Measurements from ENCODE around the gene CFAP57.

Gene CFAP57

DNA sequence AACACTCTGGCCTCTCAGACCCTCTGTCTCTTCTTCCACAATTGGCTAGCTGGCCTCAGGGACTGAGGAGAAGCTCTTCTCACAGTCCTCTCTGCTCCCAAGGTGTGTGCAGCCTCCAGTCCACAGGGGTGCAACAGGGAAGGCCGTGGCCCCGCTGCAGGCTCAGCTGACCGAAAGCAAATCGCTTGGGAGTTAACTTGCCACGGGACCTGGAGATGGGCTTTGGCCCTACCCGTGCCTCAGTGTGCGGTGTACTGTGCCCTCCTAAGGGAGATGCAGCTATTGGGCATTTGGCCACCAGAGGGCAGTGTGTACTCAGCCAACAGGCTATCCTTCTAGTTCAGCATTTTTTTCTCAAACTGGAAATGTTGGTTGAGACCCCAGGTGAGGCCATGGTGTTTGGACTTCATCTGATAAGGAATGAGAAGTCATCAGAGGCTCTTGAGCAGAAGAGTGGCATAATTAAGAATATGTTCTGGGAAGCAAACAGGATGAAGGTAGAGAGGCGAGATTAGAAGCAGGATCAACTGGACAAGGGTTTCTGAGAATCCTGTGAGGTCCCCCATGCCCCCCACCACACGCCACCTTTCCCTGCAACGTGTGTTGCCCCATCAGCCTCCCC is 55.1 kb downstream of the CFAP57 start:
- peak; percentile 54 to 58 for DNase-seq (ENCODE audit: low read depth in 2 of 2)

DNA sequence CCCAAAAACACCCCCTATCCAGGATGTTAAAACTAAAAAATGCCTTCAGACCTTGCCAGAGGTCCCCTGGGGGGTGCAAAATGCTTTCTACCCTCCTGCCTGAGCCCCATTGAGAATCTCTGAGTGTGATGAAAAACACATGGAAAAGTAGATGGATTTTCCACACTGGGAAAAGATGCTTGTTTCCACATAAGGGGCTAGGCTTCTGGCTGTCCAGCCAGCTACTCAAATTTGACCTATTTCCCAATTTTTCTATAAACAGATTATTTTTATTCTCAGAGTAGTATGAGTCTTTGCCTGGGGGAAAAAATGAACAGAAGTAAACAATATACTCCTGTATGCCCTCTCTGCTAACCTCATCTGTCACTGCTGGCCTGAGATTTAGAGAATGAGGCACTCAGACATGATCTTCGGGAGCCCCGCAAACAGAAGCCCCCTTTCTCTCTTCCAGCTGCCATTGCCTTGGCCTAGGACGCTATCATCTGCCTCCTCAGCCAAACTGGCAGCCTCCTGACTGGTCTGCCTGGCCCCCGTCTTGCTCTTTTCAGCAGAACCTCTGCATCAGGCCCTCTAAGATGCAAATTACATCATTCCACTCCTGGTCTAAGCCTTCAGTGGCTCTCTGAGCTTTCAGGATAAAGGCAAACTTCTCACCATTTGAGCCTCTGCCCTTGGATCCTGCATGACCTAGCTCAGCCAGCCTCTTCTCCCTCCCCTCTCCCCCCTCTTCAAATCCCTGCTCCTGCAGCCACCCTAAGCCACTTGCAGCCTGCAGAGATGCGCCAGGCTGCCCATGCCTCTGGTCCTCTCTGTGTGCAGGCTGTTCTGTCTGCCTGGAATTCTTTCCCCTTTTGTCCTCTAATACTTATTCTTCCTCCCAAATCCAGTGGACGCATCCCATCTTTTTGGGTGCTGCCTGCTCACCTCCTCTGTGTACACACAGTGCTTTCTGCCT is 58.0 kb downstream of the CFAP57 start:
- DNase-seq (ENCODE audit: low read depth in 2 of 2), result no peak

DNA sequence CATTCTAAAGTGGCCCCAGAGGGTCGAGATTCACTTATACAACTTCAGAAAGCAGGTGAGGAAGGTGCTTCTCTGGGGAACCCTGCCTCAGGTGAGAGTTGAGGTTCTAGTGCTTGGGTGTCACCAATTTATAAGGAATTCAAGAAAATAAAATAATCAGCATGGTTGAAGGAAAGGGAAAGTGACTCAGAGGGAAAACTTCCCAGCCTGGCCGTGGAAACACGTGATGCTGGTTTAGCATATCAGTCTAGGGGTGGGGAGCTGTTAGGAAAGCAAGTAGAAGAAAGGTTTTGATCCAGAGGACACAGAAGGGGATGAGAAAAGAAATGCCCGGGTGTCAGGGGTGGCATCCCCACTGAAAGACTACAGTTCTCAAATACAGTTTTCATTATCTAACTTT is 59.9 kb downstream of the CFAP57 start:
- DNase-seq (ENCODE audit: low read depth in 2 of 2), result no peak

DNA sequence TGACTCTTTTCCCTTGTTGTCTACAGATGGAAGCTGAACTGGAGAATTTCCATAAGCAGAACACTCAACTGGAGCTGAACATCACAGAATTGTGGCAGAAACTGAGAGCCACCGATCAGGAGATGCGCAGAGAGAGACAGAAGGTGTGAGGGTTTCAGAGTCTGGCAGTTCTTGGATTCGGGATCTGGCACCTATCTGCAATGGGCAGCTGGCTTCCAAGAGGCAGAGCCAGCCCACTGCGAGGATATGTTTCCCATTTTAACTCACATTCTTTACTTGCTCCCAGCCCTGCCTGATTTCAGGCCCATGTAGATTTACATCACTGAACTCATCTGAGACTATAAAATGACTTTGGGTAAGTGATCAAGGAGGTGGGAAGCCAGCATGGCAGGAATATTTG is 60.4 kb downstream of the CFAP57 start:
- no peak for DNase-seq (ENCODE audit: low read depth in 2 of 2)

DNA sequence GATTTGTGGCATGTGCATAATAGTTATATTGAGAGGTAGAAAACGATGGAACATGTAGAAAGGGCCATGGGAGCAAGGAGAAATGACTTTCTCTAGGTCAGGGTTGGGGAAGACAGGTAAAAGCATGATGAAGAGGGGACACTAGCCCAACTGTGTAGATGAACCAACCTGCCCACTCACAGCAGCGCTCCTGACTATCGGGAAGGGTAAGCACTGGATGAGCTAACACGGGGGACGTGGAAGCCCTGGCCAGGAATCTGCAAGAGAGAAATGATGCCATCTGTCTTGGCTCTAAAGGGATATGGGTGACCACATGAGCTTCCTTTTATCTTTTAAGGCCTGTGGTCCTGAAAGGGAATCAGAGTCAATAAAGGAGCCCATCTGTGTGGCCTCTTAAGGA is 61.5 kb downstream of the CFAP57 start:
- DNase-seq (ENCODE audit: low read depth in 2 of 2), result no peak

DNA sequence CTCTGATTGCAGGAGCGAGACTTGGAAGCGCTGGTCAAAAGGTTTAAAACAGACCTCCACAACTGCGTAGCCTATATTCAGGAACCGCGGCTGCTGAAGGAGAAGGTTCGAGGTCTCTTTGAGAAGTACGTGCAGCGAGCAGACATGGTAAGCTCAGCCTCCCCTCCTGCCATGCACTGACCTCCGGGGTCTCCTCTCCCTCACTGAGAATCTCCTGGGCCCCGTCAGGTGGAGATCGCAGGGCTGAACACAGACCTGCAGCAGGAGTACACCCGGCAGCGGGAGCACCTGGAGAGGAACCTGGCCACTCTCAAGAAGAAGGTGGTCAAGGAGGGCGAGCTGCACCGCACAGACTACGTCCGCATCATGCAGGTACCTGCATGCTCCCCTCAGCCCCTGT is 62.1 kb downstream of the CFAP57 start:
- no peak for DNase-seq (ENCODE audit: low read depth in 2 of 2)

DNA sequence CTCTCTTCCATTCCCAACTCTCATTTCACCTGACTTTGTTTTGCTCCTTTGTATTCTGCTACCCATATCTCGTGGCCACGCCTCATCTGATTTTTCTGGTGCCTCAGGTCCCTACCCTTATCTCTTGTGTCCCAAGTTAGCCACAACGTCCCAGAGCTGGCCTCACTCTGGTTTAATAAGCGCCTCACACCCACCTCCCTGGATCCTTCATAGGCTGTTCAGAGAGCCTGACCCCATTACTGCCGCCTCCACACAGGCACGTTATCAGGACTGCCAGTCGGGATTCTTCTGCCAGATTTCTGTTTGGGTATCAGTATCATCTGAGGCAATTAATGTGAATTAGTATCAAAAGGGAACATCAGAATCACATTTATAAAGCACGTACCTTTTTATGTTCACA is 62.9 kb downstream of the CFAP57 start:
- no peak for DNase-seq (ENCODE audit: low read depth in 2 of 2)

DNA sequence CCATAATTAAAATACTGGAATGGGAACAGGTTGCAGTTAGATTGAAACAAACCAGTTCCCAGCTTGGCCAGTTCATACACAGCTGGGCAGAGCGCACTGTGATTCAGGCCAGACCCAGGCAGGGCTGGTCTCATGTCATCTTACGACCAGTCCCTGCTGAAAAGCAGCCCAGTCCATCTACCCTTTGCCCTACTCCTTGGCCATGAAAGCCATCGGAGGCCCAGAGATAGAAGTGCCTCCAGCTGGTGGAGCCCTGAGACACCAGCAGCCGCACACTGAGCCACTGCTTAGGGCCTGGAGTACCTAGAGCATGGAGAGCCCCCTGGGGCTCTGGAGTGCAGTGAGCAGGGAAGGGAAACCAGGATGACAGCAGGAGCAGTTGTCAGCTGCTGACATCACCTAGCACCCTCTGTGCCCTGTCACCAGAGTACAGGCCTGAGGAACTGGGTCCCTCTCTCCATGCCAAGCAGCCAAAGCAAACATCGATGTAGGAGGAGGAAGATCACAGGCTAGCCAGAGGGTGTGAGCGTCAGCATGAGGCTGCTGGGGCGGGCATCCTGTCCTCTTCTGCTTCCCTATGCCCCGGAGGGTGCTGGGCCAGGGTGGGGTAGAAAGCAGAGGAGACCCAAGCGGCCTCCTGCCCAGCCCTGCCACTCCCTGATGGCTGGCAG is 63.5 kb downstream of the CFAP57 start:
- no peak for DNase-seq (ENCODE audit: low read depth in 2 of 2)

DNA sequence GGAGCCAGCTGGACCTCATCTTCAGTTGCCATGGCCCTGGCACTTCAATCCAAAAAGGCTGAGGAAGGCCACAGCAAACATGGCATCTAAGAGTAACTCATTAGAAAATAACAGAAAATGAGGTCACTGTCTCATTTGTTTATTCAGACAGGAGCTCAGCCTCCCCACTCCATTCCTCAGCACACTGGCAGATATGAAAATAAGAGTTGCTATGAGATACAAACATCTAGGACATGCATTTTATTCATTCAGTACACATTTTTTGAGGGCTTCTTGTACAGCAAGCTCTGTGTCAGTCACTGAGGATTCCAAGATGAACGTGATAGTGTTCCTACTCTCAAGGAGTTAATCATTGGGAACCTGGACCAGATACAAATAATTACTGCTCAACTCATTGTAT is 65.0 kb downstream of the CFAP57 start:
- no peak for DNase-seq (ENCODE audit: low read depth in 2 of 2)

DNA sequence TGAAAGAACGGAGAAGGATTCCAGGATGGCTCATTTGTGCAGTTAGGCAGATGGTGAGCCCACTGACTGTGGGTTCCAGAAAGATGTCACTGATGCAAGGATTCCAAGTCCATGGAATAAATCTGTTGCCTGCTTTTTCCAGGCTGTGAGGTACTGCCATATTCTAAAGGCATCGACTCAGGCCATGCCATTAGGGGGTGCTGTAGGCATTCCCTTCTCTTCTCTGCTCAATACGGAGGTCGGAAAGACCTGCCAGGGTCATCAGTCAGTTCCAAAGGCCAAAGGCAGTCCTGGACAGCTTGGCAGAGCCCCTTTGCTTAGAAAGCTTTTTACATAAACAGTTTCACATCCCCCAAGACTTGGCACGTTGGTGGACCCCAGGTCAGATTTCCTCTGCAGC is 66.0 kb downstream of the CFAP57 start:
- DNase-seq (ENCODE audit: low read depth in 2 of 2), result peak in 1 of 2 donors; percentile 8

DNA sequence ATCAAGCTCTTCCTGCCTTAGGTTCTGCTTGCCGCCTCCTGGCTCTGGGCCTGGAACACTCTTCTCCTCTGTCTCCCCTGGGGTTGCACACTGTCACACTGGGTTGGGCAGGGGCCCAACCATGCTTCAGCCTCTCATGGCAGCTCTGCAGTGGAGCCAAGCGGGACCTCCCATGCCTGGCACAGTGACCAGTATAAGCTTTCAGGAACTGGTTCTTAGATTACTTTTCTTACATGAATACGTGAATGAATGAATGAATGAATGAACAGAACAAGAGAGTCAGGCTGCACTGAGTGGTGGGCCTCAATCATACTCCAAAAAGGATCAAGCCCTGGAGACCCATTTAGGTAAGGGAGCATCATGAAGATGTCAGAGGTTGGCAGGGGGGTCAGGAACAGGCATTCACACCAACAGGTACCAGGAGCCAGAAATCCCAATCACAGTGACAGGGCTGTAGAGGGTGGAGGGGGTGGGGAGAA is 66.9 kb downstream of the CFAP57 start:
- DNase-seq (ENCODE audit: low read depth in 2 of 2), result no peak

DNA sequence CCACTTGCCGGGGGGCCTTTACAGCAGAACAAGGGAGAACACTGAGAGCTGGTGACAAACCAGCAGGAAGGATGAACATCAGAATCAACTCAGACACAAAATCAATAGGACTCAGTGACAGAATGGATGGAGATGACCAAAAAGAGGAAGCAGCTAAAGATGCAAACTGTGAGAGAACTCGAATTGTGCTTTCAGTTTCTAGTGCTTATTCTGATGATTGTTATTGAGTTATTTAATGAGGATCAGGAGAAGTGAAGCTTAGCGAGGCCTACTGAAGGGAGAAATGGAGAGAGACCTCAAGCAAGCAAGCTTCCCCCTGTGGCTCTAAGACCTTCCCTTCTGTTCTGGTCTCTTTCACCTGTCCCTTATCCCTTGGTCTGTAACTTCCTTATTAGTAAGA is 67.4 kb downstream of the CFAP57 start:
- DNase-seq (ENCODE audit: low read depth in 2 of 2), result no peak

DNA sequence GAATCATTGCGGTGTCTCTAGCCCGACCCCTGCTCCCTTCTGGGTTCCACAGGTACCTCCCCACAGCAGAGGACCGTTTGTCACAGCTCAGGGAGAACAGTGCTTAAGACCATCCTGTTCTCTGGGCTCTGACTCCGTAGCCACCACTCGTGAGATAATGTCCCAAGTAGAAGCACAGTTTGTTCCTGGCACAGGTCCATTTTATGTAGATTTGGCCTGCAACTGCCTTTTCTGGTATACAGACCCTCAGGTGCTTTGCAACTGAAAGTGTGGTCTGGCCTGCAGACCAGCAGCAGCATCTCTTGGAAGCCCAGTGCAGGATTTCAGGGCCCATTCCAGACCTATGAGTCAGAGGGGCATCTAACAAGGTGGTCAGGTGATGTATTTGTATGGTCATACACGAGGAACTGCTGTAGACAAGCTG is 69.3 kb downstream of the CFAP57 start:
- no peak for DNase-seq (ENCODE audit: low read depth in 2 of 2)

DNA sequence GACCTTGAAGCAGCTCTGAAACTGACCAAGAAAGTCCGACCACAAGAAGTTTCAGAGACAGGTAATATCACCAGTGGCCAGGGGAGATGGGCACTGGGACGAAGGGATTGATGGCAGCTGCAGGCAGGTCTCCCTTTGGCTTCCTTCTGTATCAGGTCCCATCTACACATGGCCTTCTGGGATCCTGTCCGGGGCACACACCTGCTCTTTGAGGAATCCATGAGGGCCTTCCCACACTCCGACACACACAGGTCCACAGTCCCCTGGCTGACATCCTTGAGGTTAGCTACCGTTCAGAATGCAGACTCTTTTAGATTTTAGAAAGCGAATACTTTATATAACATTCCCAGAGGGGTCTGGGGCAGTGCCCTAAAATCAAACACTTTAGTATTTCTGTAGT is 71.2 kb downstream of the CFAP57 start:
- DNase-seq (ENCODE audit: low read depth in 2 of 2), result no peak

DNA sequence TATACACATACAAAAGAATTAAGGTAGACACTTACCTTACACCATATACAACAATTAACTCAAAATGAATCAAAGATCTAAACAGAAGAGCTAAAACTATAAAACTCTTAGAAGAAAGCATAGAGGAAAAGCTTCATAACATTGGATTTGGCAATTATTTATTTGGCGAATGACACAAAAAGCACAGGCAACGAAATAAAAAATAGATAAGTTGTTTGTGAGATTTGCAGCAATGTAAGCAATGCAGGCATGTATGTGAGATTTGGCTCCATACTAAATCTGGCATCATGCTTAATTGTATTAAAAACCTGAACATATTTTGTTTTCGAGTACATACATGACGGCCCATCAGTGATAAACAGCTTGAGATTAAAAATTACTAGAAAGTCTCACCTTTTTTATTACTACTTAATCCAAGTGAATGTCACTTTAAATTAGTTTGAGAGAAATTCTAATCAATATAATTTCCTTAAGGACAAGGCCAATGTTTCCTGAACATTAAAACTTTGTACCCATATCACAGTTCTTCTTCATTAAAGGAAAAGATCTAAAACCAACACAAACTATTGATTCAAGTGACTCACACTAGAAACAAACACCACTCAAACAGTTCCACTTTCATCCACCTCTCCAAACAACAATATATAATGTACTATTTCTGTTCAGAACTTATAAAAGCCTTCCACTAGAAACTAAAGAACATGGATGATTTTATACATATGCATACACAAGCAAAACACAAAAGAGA is 74.5 kb downstream of the CFAP57 start:
- DNase-seq (ENCODE audit: low read depth in 2 of 2), result no peak

DNA sequence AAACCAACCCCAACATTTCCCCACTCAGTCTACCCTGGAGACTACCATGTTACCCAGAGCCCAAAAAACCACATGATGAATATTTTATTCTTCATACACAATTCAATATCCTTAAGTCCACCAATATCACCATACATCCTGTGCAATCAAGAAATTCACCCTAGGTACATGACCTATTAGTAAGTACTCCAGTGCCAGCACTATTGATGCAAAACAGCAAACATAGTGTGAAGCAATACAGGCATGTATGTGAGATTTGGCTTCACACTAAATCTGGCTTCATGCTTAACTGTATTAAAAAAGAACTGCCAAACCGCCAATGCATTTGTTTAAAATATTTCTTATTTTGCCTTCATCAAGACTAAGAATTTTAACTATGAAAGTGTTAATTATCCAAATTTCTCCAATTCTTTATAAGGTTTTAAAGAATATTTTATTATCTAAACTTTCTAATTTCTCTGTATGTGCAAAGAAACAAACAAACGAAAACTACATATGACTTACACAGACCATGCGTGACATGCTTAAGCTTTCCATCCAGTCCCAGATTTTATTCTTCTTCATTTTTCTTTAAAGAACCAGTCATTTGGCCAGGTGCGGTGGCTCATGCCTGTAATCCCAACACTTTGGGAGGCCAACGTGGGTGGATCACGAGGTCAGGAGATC is 75.3 kb downstream of the CFAP57 start:
- DNase-seq (ENCODE audit: low read depth in 2 of 2), result no peak

DNA sequence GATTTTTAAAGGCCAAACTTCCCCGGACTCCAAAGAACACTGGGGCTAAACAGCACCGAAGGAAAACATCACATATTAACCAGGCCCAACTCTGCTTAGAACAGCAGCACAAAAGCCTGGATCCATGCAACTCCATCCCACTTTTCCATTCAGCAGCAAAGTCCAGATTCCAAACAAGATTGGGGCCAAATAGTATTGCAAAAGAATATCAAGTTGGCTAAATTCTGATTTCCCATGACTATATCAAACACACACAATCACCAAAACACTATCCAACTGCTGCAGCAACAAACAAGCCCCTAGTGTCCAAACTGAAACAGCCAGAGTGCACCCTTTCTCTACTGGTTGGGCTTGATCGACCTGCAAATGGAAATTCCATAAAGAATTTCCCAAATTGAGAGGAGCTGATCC is 78.2 kb downstream of the CFAP57 start:
- DNase-seq (ENCODE audit: low read depth in 2 of 2), result no peak

DNA sequence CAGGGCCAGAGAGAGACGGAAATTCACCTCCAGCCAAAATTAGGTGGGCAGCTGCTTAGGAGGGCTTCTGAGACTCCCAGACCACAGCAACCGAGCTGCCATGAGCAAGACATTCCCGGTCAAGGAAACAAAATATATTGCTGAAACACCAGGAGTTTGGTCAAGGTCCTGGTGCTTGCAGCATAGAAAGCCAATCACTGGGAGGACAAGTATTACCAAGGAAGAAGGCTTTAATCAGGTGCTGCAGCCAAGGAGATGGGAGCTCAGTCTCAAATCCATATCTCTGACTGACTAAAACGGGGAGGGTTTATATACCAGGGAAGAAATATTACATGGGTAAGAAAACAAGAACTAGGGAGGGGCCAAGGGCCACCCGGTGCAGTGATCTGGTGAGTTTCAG is 78.9 kb downstream of the CFAP57 start:
- DNase-seq (ENCODE audit: low read depth in 2 of 2), result no peak

DNA sequence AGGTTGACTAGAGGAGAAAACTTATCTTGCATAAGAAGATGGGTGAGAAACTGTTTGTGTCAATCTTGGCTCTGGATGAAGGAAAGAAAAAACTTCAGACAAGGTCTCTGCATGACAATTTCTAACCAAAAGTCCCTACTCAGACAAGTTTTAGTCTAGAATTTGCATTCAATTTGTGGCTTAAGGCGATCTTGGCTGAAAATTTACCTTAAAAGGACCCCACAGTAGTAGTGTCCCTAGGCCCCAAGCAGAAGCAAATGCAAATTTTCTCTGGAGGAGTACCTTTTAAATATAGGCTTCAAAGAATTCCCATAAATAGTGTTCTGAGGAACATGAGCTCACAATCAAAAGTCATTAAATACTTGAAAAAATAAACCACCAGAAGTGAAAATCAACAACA is 80.1 kb downstream of the CFAP57 start:
- DNase-seq (ENCODE audit: low read depth in 2 of 2), result no peak

DNA sequence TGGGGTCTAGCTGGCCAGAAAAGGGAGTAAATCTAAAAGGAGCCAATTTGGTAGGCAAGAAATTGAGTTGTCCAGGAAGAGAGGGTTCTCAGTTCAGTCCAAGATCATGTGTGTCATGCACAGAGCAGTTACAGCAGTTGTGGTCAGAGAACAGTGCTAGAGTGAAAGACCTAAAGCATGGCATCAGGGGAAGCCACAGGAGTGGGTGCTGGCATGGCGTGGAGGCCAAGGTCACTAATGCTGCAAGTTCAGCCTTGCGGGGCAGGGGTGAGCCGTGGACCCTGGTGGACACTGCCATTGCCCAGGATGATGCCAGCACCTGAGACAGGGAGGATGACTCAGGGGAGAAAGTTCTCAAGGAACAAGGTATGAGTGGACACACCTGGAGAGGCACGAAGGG is 81.0 kb downstream of the CFAP57 start:
- DNase-seq (ENCODE audit: low read depth in 2 of 2), result no peak

DNA sequence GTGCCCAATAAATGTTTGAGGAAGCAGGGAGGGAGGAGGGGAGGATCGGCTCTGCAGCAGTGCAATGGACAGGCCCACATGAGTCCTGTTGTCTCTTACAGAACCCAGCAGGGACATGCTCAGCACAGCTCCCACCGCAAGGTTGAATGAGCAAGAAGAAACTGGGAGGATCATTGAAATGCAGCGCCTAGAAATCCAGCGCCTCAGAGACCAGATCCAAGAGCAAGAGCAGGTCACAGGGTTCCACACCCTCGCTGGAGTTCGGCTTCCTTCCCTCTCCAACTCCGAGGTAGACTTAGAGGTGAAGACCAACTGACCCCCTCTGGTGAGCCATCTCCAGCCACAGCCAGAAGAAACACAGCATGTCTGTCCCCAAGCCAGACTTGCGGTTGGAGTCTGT is 81.7 kb downstream of the CFAP57 start:
- no peak for DNase-seq (ENCODE audit: low read depth in 2 of 2)
